HepG2 (cell line): Measurements from ENCODE around the gene EPN3. TPM values are rescaled to one million over a fixed set of nuclear protein-coding genes. Genes with fewer than 3 reads are reported as not detected.

Source experiments
- CHCHD3 ChIP-seq: sonication (generic); formaldehyde crosslinking; IDR thresholded peaks from 2 replicates; pipeline ENCODE4 v1.8.0; 2022; ENCODE audit warnings: mild to moderate bottlenecking, missing genetic modification reagents, moderate library complexity
- CSRNP1 ChIP-seq: sonication (generic); formaldehyde crosslinking; IDR thresholded peaks from 2 replicates; pipeline ENCODE4 v1.8.1; 2023; ENCODE audit warnings: mild to moderate bottlenecking, missing genetic modification reagents
- DR1 ChIP-seq: sonication (generic); formaldehyde crosslinking; IDR thresholded peaks from 2 replicates; pipeline ENCODE4 v1.8.0; 2021; ENCODE audit warnings: mild to moderate bottlenecking, missing genetic modification reagents, inconsistent platforms
- MAZ ChIP-seq, 2 experiments: sonication (generic) in 1 of 2; formaldehyde crosslinking in 1 of 2; IDR thresholded peaks; 2 replicates each; pipeline versions ENCODE4 v1.5.0 to v1.6.1; 2012 to 2020; ENCODE audit warnings: low read depth in 2 of 2, mild to moderate bottlenecking in 2 of 2, borderline replicate concordance in 1 of 2, improper control_type of control experiment in 1 of 2, low read length in 1 of 2, missing genetic modification reagents in 1 of 2, moderate library complexity in 1 of 2
- MEF2D ChIP-seq: sonication (generic); formaldehyde crosslinking; IDR thresholded peaks from 2 replicates; pipeline ENCODE4 v1.5.1; 2020; ENCODE audit warnings: mild to moderate bottlenecking, missing genetic modification reagents
- NFYB ChIP-seq: sonication (generic); formaldehyde crosslinking; IDR thresholded peaks from 2 replicates; pipeline ENCODE4 v1.4.0; 2020; ENCODE audit warnings: missing genetic modification reagents
- NR2F2 ChIP-seq: IDR thresholded peaks from 2 replicates; pipeline ENCODE4 v1.6.1; 2012; ENCODE audit warnings: low read depth, inconsistent platforms, borderline replicate concordance
- PITX1 ChIP-seq: sonication (generic); formaldehyde crosslinking; IDR thresholded peaks from 2 replicates; pipeline ENCODE4 v1.5.1; 2020; ENCODE audit warnings: mild to moderate bottlenecking, missing genetic modification reagents
- RXRB ChIP-seq: IDR thresholded peaks from 2 replicates; pipeline ENCODE4 v1.6.1; 2016; ENCODE audit warnings: borderline replicate concordance, missing genetic modification reagents, missing compliant biosample characterization
- SIN3A ChIP-seq: IDR thresholded peaks from 2 replicates; pipeline ENCODE4 v1.6.1; 2011; ENCODE audit warnings: low read depth, mild to moderate bottlenecking, control low read depth, low read length, borderline replicate concordance
- SIX4 ChIP-seq: sonication (generic); formaldehyde crosslinking; IDR thresholded peaks from 2 replicates; pipeline ENCODE4 v1.4.0; 2020; ENCODE audit warnings: missing genetic modification reagents
- SP140L ChIP-seq: sonication (generic); formaldehyde crosslinking; IDR thresholded peaks from 2 replicates; pipeline ENCODE4 v1.4.0; 2020; ENCODE audit warnings: missing genetic modification reagents, borderline replicate concordance
- SP5 ChIP-seq: IDR thresholded peaks from 2 replicates; pipeline ENCODE4 v1.6.1; 2016; ENCODE audit warnings: low read depth, borderline replicate concordance
- ZBTB34 ChIP-seq: sonication (generic); formaldehyde crosslinking; IDR thresholded peaks from 2 replicates; pipeline ENCODE4 v1.8.0; 2022; ENCODE audit warnings: mild to moderate bottlenecking, missing genetic modification reagents
- ZMAT5 ChIP-seq: sonication (generic); formaldehyde crosslinking; IDR thresholded peaks from 2 replicates; pipeline ENCODE4 v1.5.0; 2020; ENCODE audit warnings: mild to moderate bottlenecking, low read depth, missing genetic modification reagents, borderline replicate concordance
- ZNF317 ChIP-seq: sonication (generic); formaldehyde crosslinking; IDR thresholded peaks from 2 replicates; pipeline ENCODE4 v1.5.0; 2020; ENCODE audit warnings: mild to moderate bottlenecking, missing genetic modification reagents
- ZNF558 ChIP-seq: sonication (generic); formaldehyde crosslinking; IDR thresholded peaks from 2 replicates; pipeline ENCODE4 v1.9.0; 2022; ENCODE audit warnings: mild to moderate bottlenecking, missing genetic modification reagents, borderline replicate concordance
- polyA plus RNA-seq, 8 experiments: library from polyadenylated mRNA; depleted of rRNA in 3 of 8; stranded (reverse) in 7 of 8; unstranded in 1 of 8; fragments of >200 nt; fragmentation: Illumina TruSeq in 4 of 8; extraction: Trizol in 4 of 8; gene quantifications; 2 replicates each; pipeline versions ENCODE4 v1.2.1 to v1.2.3, GENCODE V29; 2011 to 2016; ENCODE audit warnings: low read depth in 4 of 8, missing spikeins in 1 of 8, mixed read lengths in 1 of 8; ENCODE audit not compliant: insufficient read depth in 1 of 8
- total RNA-seq, 5 experiments: library from RNA; depleted of rRNA; stranded (reverse); fragments of >200 nt; fragmentation: Illumina TruSeq; extraction: Trizol; gene quantifications; 2 replicates each; pipeline ENCODE4 v1.2.3, GENCODE V29; 2016; ENCODE audit warnings: low read depth in 1 of 5
- TF ChIP-seq, protein P1 (sequence below): sonication (generic); formaldehyde crosslinking; conservative IDR thresholded peaks from 2 replicates; pipeline ENCODE4 v1.8.1; 2023; ENCODE audit warnings: missing genetic modification reagents
- TF ChIP-seq, protein P2 (sequence below): sonication (generic); formaldehyde crosslinking; IDR thresholded peaks from 2 replicates; pipeline ENCODE4 v1.4.0; 2020; ENCODE audit warnings: mild to moderate bottlenecking, missing genetic modification reagents

The EPN3 gene
- total and polyA plus RNA-seq, 2 of the 13 experiments (the other 11 are each of a cell fraction or from before 2014, with no cell fraction given) = 0.11 to 0.95 TPM

DNA sequence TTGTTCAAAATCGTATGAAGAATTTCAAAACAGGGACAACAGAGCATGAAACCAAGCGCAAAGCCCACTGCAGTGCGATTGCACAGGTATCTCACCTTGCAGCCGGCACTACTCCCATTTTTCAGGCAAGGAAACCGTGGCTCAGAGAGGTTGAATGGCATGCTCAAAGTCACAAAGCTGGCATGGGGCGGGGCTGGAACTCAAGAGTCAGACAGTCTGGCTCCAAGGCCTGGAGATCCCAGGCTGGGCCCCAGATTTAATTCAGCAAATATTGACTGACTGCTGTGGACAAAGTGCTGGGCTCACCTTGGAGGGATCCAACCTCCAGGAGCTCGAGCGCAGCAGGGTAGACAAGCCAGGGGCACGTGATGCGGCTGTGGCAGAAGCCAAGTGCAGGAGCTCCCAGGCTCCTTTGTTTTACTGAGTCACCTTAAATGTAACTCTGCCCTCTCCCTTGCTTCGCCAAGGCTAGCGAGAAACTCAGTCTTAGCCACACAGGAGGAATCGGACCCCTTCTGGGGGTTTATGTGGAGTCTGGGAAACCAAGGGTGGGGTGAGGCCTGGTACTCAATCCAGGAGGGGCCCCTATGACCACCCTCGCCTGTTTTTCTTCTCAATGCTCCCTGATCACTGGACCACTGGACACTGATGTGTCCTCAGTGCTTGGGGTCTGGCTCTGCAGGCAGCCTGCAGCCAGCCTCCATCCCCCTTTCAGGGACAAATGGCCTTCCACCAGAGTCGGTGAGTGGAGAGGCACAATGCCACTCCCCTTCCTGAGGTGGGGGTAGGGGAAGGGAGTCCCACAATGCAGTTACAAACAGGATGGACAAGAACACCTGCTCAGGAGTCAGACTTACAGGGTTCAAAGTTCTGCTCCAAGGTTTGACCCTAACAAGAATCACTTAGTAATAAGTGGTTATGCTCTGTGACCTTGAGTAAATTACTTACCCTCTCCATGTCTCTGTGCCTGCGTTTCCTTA lies 10.6 kb downstream of the EPN3 start (continued):
- TF ChIP-seq ZBTB34 (peak; percentile 83; the same call in 1 of the 2 replicates), SP5 (CRISPR knock-in tag) (peak; percentile 97), CSRNP1 (peak; percentile 61; the same call in 1 of the 2 replicates), DR1 (CRISPR knock-in tag) (peak; percentile 34; the same call in 1 of the 2 replicates), SIN3A (no peak; the same call in 1 of the 2 replicates), NFYB (CRISPR knock-in tag) (peak; percentile 36; the same call in 1 of the 2 replicates), CHCHD3 (no peak), RXRB (CRISPR knock-in tag) (peak; percentile 85), ZNF317 (CRISPR knock-in tag) (peak; percentile 54; the same call in 1 of the 2 replicates), NR2F2 (peak; percentile 36; the same call in 1 of the 2 replicates), MAZ (IDR thresholded peaks at IDR 0.05; ENCODE audit: borderline replicate concordance, low read depth, low read length) (peak; percentile 57; the same call in 1 of the 2 replicates), MAZ (CRISPR knock-in tag; IDR thresholded peaks at IDR 0.05; ENCODE audit: low read depth) (peak; percentile 48; the same call in 1 of the 2 replicates), ZNF558 (CRISPR knock-in tag) (0 out of 2 replicates have a peak, but pooled peaks have one; percentile 5), SIX4 (CRISPR knock-in tag) (peak; percentile 50; the same call in 1 of the 2 replicates), SP140L (CRISPR knock-in tag) (peak; percentile 31; the same call in 1 of the 2 replicates), MEF2D (CRISPR knock-in tag) (peak; percentile 83; the same call in 1 of the 2 replicates), PITX1 (CRISPR knock-in tag) (peak; percentile 97), ZMAT5 (CRISPR knock-in tag) (no peak)
- TF ChIP-seq, protein P1, sequence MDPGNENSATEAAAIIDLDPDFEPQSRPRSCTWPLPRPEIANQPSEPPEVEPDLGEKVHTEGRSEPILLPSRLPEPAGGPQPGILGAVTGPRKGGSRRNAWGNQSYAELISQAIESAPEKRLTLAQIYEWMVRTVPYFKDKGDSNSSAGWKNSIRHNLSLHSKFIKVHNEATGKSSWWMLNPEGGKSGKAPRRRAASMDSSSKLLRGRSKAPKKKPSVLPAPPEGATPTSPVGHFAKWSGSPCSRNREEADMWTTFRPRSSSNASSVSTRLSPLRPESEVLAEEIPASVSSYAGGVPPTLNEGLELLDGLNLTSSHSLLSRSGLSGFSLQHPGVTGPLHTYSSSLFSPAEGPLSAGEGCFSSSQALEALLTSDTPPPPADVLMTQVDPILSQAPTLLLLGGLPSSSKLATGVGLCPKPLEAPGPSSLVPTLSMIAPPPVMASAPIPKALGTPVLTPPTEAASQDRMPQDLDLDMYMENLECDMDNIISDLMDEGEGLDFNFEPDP (CRISPR knock-in tag) = peak; percentile 95; the same call in 1 of the 2 replicates
- TF ChIP-seq, protein P2, sequence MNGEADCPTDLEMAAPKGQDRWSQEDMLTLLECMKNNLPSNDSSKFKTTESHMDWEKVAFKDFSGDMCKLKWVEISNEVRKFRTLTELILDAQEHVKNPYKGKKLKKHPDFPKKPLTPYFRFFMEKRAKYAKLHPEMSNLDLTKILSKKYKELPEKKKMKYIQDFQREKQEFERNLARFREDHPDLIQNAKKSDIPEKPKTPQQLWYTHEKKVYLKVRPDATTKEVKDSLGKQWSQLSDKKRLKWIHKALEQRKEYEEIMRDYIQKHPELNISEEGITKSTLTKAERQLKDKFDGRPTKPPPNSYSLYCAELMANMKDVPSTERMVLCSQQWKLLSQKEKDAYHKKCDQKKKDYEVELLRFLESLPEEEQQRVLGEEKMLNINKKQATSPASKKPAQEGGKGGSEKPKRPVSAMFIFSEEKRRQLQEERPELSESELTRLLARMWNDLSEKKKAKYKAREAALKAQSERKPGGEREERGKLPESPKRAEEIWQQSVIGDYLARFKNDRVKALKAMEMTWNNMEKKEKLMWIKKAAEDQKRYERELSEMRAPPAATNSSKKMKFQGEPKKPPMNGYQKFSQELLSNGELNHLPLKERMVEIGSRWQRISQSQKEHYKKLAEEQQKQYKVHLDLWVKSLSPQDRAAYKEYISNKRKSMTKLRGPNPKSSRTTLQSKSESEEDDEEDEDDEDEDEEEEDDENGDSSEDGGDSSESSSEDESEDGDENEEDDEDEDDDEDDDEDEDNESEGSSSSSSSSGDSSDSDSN = peak; percentile 33; the same call in 1 of the 2 replicates
